Fibroblast of lung (primary cell): ENCODE measurements around the gene WDR46. TPM values are rescaled to one million over a fixed set of nuclear protein-coding genes. Genes with fewer than 3 reads are reported as not detected.

Source experiments
- DNase-seq, 2 donors: peaks; one replicate each; pipeline versions ENCODE4 v3.0.0 to v3.0.0-alpha.2; 2010; ENCODE audit warnings: low read depth in 2 of 2
- H2AFZ ChIP-seq: 2 replicates; pipeline ENCODE4 v1.5.1; 2012; ENCODE audit warnings: low read length, control low read depth, inconsistent platforms
- H3K27ac ChIP-seq: 2 replicates; pipeline ENCODE4 v1.5.1; 2011; ENCODE audit warnings: low read length, control low read depth; ENCODE audit not compliant: insufficient read depth
- H3K27me3 ChIP-seq: 2 replicates; pipeline ENCODE4 v1.5.1; 2011; ENCODE audit warnings: mild to moderate bottlenecking, low read length; ENCODE audit not compliant: control insufficient read depth, insufficient read depth
- H3K36me3 ChIP-seq: 2 replicates; pipeline ENCODE4 v1.5.1; 2011; ENCODE audit warnings: low read length; ENCODE audit not compliant: control insufficient read depth, insufficient read depth
- H3K4me1 ChIP-seq: 2 replicates; pipeline ENCODE4 v1.5.1; 2011; ENCODE audit warnings: low read length; ENCODE audit not compliant: control insufficient read depth, insufficient read depth; ENCODE audit errors: extremely low read depth
- H3K4me2 ChIP-seq: 2 replicates; pipeline ENCODE4 v1.5.1; 2011; ENCODE audit warnings: low read length, control low read depth; ENCODE audit not compliant: insufficient read depth; ENCODE audit errors: extremely low read depth
- H3K4me3 ChIP-seq, 4 experiments: fragments of 200-600 bp in 1 of 4; sonication (generic) in 1 of 4; replicated peaks in 1 of 4; 2 replicates each; pipeline ENCODE4 v1.5.1; 2011 to 2016; ENCODE audit warnings: low read length in 4 of 4, low read depth in 3 of 4, mild to moderate bottlenecking in 3 of 4, control low read depth in 2 of 4, inconsistent platforms in 1 of 4, mixed read lengths in 1 of 4; ENCODE audit not compliant: insufficient read depth in 1 of 4; ENCODE audit errors: control extremely low read depth in 1 of 4
- H3K79me2 ChIP-seq: 2 replicates; pipeline ENCODE4 v1.5.1; 2012; ENCODE audit warnings: mild to moderate bottlenecking, low read length, inconsistent platforms; ENCODE audit not compliant: control insufficient read depth, insufficient read depth
- H3K9ac ChIP-seq: 2 replicates; pipeline ENCODE4 v1.5.1; 2011; ENCODE audit warnings: mild to moderate bottlenecking, low read length, control low read depth; ENCODE audit not compliant: insufficient read depth
- H3K9me3 ChIP-seq: 2 replicates; pipeline ENCODE4 v1.5.1; 2012; ENCODE audit warnings: low read depth, low read length; ENCODE audit not compliant: control insufficient read depth, insufficient read depth
- H4K20me1 ChIP-seq: 2 replicates; pipeline ENCODE4 v1.5.1; 2011; ENCODE audit warnings: low read length; ENCODE audit not compliant: control insufficient read depth, insufficient read depth; ENCODE audit errors: extremely low read depth
- CTCF ChIP-seq, 2 donors: IDR thresholded peaks in 1 of 2; conservative IDR thresholded peaks in 1 of 2; 1 replicate in 1 of 2; 2 replicates in 1 of 2; pipeline ENCODE4 v1.5.1; 2011 to 2012; ENCODE audit warnings: low read length in 2 of 2, control low read depth in 1 of 2, inconsistent platforms in 1 of 2, low read depth in 1 of 2, mild to moderate bottlenecking in 1 of 2
- EZH2 ChIP-seq: IDR thresholded peaks from 2 replicates; pipeline ENCODE4 v1.5.1; 2012; ENCODE audit warnings: low read length, control low read depth, mild to moderate bottlenecking; ENCODE audit errors: missing control alignments
- polyA plus RNA-seq, 2 donors: library from polyadenylated mRNA; depleted of rRNA in 1 of 2; stranded (reverse) in 1 of 2; unstranded in 1 of 2; fragments of >200 nt; gene quantifications; 2 replicates each; pipeline ENCODE4 v1.2.1, GENCODE V29; 2011 to 2012; ENCODE audit warnings: missing spikeins in 1 of 2
- total RNA-seq: library from RNA; depleted of rRNA; stranded (reverse); fragments of >200 nt; gene quantifications from 2 replicates; pipeline ENCODE4 v1.2.1, GENCODE V29; 2014

The WDR46 gene
- total and polyA plus RNA-seq, 2 donors (not counting 1 experiment from before 2014, with no cell fraction given), result 31.1 to 55.2 TPM

GRCh38 chr6:33321227-33321626 lies 32.2 kb upstream of the WDR46 start:
- no peaks in the 10 kb centered on the region for H4K20me1 ChIP-seq
- H2AFZ ChIP-seq, result no peak overlapping the region
- H3K27ac ChIP-seq, result peak overlapping the region; percentile 83

GRCh38 chr6:33320315-33321181 lies 31.5 kb upstream of the WDR46 start:
- Histone ChIP-seq H3K4me2 (peak overlapping the region; percentile 64), H2AFZ (no peak overlapping the region), H3K9ac (peak overlapping the region; percentile 43), H3K27ac (peak overlapping the region; percentile 83), H3K9me3 (no peaks in the 10 kb centered on the region), H3K36me3 (peaks cover 14% of the 10 kb centered on the region), H3K27me3 (no peaks in the 10 kb centered on the region), H3K4me1 (peaks cover 39% of the 10 kb centered on the region), H3K4me3 (peak overlapping the region; percentile 7 to 83 (median 24)), H3K79me2 (peaks cover 43% of the 10 kb centered on the region), H4K20me1 (no peaks in the 10 kb centered on the region)
- DNase-seq, result peak; percentile 93 to 94
- TF ChIP-seq EZH2, result no peak
- no peak for TF ChIP-seq CTCF (conservative IDR thresholded peaks at IDR 0.05 in 1 of 2, IDR thresholded peaks at IDR 0.05 in 1 of 2; ENCODE audit: low read depth in 1 of 2, low read length in 2 of 2)

More at GRCh38 chr6:33321227-33321626, 32.2 kb upstream of the WDR46 start:
- Histone ChIP-seq H3K4me1 (peaks cover 39% of the 10 kb centered on the region), H3K27me3 (no peaks in the 10 kb centered on the region), H3K79me2 (peaks cover 43% of the 10 kb centered on the region), H3K9ac (no peak overlapping the region), H3K36me3 (peaks cover 14% of the 10 kb centered on the region), H3K4me3 (peak overlapping the region in 1 of 4 experiments; percentile 83), H3K9me3 (no peaks in the 10 kb centered on the region), H3K4me2 (peak overlapping the region; percentile 90)
- no peak for TF ChIP-seq CTCF (conservative IDR thresholded peaks at IDR 0.05 in 1 of 2, IDR thresholded peaks at IDR 0.05 in 1 of 2; ENCODE audit: low read depth in 1 of 2, low read length in 2 of 2)
- TF ChIP-seq EZH2, result no peak
- DNase-seq, result no peak

- H2AFZ ChIP-seq, result no peak overlapping the region
Observed at GRCh38 chr6:33319939-33320314, 30.9 kb upstream of the WDR46 start.

More at GRCh38 chr6:33319939-33320314, 30.9 kb upstream of the WDR46 start:
- TF ChIP-seq CTCF (conservative IDR thresholded peaks at IDR 0.05 in 1 of 2, IDR thresholded peaks at IDR 0.05 in 1 of 2; ENCODE audit: low read depth in 1 of 2, low read length in 2 of 2), result no peak
- TF ChIP-seq EZH2, result no peak
- H3K79me2 ChIP-seq, result peaks cover 43% of the 10 kb centered on the region
- H3K36me3 ChIP-seq, result peaks cover 14% of the 10 kb centered on the region
- H3K9me3 ChIP-seq, result no peaks in the 10 kb centered on the region
- H4K20me1 ChIP-seq, result no peaks in the 10 kb centered on the region
- no peak for DNase-seq
- peak overlapping the region; percentile 33 for H3K9ac ChIP-seq
- no peaks in the 10 kb centered on the region for H3K27me3 ChIP-seq
- peaks cover 42% of the 10 kb centered on the region for H3K4me1 ChIP-seq
- peak overlapping the region; percentile 7 to 41 (median 24) for H3K4me3 ChIP-seq
- peak overlapping the region; percentile 64 for H3K4me2 ChIP-seq
- peak overlapping the region; percentile 83 for H3K27ac ChIP-seq
